PC-3 (cell line): ENCODE data around the gene OR2AJ1. TPM values are rescaled to one million over a fixed set of nuclear protein-coding genes. Genes with fewer than 3 reads are reported as not detected.

Experiments used
- ATAC-seq: fragments of 200-7000 bp; cut with Tn5 transposase; 2 replicates; pipeline ENCODE4 v1.9.1; 2020; ENCODE audit warnings: mild to moderate bottlenecking, moderate library complexity
- BruUV-seq: library from RNA; stranded (reverse); fragments of 400-500 nt; replicated peaks from 2 replicates; lab custom pipeline; 2021; lab: Mats Ljungman, UMichigan
- CTCF ChIA-PET: fragments of 300-600 bp; sonication (Branson Sonifier 250); formaldehyde crosslinking; loops from one replicate; lab custom pipeline; 2022; ENCODE audit warnings: antibody characterized with exemption; lab: Charles Lee
- POLR2A ChIA-PET: fragments of 300-600 bp; sonication (Branson Sonifier 250); formaldehyde crosslinking; loops from one replicate; lab custom pipeline; 2022; ENCODE audit warnings: antibody characterized with exemption; ENCODE audit not compliant: unreplicated experiment; lab: Charles Lee
- DNase-seq: peaks from one replicate; pipeline ENCODE4 v3.0.0-alpha.2; 2015
- H2AFZ ChIP-seq: fragments of 300-600 bp; sonication (generic); 2 replicates; pipeline ENCODE4 v1.6.0; 2016; ENCODE audit warnings: antibody characterized with exemption, low read length
- H3F3A ChIP-seq: fragments of 300-600 bp; sonication (generic); one replicate; pipeline ENCODE4 v1.6.0; 2017; ENCODE audit warnings: antibody characterized with exemption, low read length, control low read depth, mild to moderate bottlenecking; ENCODE audit not compliant: unreplicated experiment
- H3K27ac ChIP-seq: fragments of 300-600 bp; sonication (generic); 2 replicates; pipeline ENCODE4 v1.5.1; 2016; ENCODE audit warnings: mild to moderate bottlenecking, low read length
- H3K27me3 ChIP-seq: fragments of 300-600 bp; sonication (generic); 2 replicates; pipeline ENCODE4 v1.6.1; 2016; ENCODE audit warnings: low read length, mixed read lengths
- H3K36me3 ChIP-seq: fragments of 300-600 bp; sonication (generic); 2 replicates; pipeline ENCODE4 v1.6.1; 2016; ENCODE audit warnings: low read depth, mixed run types, low read length, mixed read lengths
- H3K4me1 ChIP-seq: fragments of 300-600 bp; sonication (generic); 2 replicates; pipeline ENCODE4 v1.5.1; 2016; ENCODE audit warnings: low read length; ENCODE audit not compliant: insufficient read depth
- H3K4me2 ChIP-seq: fragments of 300-600 bp; sonication (generic); 2 replicates; pipeline ENCODE4 v1.6.0; 2016; ENCODE audit warnings: low read length
- H3K4me3 ChIP-seq: fragments of 300-600 bp; sonication (generic); 2 replicates; pipeline ENCODE4 v1.5.1; 2016; ENCODE audit warnings: mild to moderate bottlenecking, low read length, mixed read lengths
- H3K79me2 ChIP-seq: fragments of 300-600 bp; sonication (generic); 2 replicates; pipeline ENCODE4 v1.6.1; 2017; ENCODE audit warnings: low read length, mixed read lengths
- H3K9ac ChIP-seq: fragments of 300-600 bp; sonication (generic); 2 replicates; pipeline ENCODE4 v1.6.0; 2016; ENCODE audit warnings: mild to moderate bottlenecking, low read length
- H3K9me2 ChIP-seq: fragments of 300-600 bp; sonication (generic); replicated peaks from 2 replicates; pipeline ENCODE4 v1.6.1; 2016; ENCODE audit warnings: mixed run types, low read length, mixed read lengths
- H3K9me3 ChIP-seq: fragments of 300-600 bp; sonication (generic); 2 replicates; pipeline ENCODE4 v1.6.1; 2016; ENCODE audit warnings: low read length, mixed read lengths
- H4K20me1 ChIP-seq: fragments of 300-600 bp; sonication (generic); 2 replicates; pipeline ENCODE4 v1.6.1; 2016; ENCODE audit warnings: low read length, mixed read lengths
- CTCF ChIP-seq: fragments of 300-600 bp; sonication (generic); conservative IDR thresholded peaks from 2 replicates; pipeline ENCODE4 v1.5.1; 2017; ENCODE audit warnings: antibody characterized with exemption, low read depth, mild to moderate bottlenecking, low read length
- EZH2 ChIP-seq: fragments of 300-600 bp; sonication (generic); IDR thresholded peaks from one replicate; pipeline ENCODE4 v1.6.1; 2017; ENCODE audit warnings: antibody characterized with exemption, mild to moderate bottlenecking, low read length; ENCODE audit not compliant: unreplicated experiment
- EZH2phosphoT487 ChIP-seq: fragments of 300-600 bp; sonication (generic); IDR thresholded peaks from 2 replicates; pipeline ENCODE4 v1.6.1; 2018; ENCODE audit warnings: mild to moderate bottlenecking, antibody characterized with exemption, low read length, borderline replicate concordance
- intact Hi-C: fragments of 100-400 bp; cut with micrococcal nuclease; formaldehyde crosslinking; loops from 2 replicates; pipeline ENCODE4 v1.9.0; 2023
- total RNA-seq: library from RNA; depleted of rRNA; stranded (reverse); fragments of >200 nt; gene quantifications from 2 replicates; pipeline ENCODE4 v1.2.3, GENCODE V29; 2014

Gene OR2AJ1
- total RNA-seq, 1 experiment from 2014 or later, result not detected

DNA sequence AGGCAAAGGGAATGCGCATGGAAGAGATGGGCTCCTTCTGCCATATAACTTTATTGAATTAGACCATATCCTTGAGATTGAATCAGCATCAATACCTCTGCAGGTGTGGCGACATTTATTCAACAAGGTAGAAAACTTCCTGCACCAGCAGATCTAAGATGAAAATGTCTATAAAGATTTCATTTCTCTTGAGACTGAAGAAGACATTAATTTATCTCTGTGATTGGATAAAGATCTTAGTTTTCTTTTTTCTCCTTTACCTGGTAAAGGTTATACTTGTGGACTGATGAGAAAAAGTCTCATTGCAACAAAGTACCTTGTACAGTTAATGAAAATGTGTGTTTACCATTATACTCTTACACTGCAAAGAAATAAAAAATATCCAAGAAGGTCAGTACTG is 4.7 kb upstream of the OR2AJ1 start, which contains the start of gene OR2T8:
Gene OR2T8 (plus strand): TSS at position 301 of the 400 bp plus-strand sequence. CDS start 766 bp downstream, outside the sequence.
- no peak within 1 kb of the TSS for H3K9ac ChIP-seq
- no peak within 1 kb of the TSS for H3K4me3 ChIP-seq
- no peak within 1 kb of the TSS for H3K4me2 ChIP-seq
- no peak within 1 kb of the TSS for H2AFZ ChIP-seq
- no peaks in the 10 kb centered on the region for H3F3A ChIP-seq
- intact Hi-C loops, result loop anchor here (5.0 to 10.0 kb wide), 2 partner anchors 173 to 345 kb away; partner anchors contain the start of gene OR14A2
- ATAC-seq (no peak), DNase-seq (no peak)
- no peaks in the 10 kb centered on the region for H3K9me2 ChIP-seq
- H3K36me3 ChIP-seq, result no peaks in the 10 kb centered on the region
- no TSS peak for BruUV-seq
- peaks cover 13% of the 10 kb centered on the region for H3K4me1 ChIP-seq
- no peaks in the 10 kb centered on the region for H3K27me3 ChIP-seq
- no peaks in the 10 kb centered on the region for H3K9me3 ChIP-seq
- H4K20me1 ChIP-seq, result no peaks in the 10 kb centered on the region
- no peak for TF ChIP-seq CTCF
- no peak for TF ChIP-seq EZH2phosphoT487
- TF ChIP-seq EZH2, result no peak
- ChIA-PET CTCF (no interaction called here), POLR2A (no interaction called here)
- H3K27ac ChIP-seq, result no peak within 1 kb of the TSS
- H3K79me2 ChIP-seq, result no peaks in the 10 kb centered on the region

- Histone ChIP-seq H3K79me2 (no peaks in the 10 kb centered on the region), H2AFZ (no peak overlapping the region), H3K27me3 (no peaks in the 10 kb centered on the region), H3K27ac (no peak overlapping the region), H3K4me2 (no peak overlapping the region), H3K36me3 (no peaks in the 10 kb centered on the region), H3K9me3 (no peaks in the 10 kb centered on the region), H3K4me3 (no peak overlapping the region), H3F3A (no peaks in the 10 kb centered on the region), H3K9ac (no peak overlapping the region), H3K4me1 (no peaks in the 10 kb centered on the region), H4K20me1 (no peaks in the 10 kb centered on the region), H3K9me2 (no peaks in the 10 kb centered on the region)
- intact Hi-C loops, result no loop called here
- DNase-seq (no peak), ATAC-seq (no peak)
- ChIA-PET CTCF (no interaction called here), POLR2A (no interaction called here)
- TF ChIP-seq EZH2phosphoT487 (no peak), CTCF (0 out of 2 replicates have a peak, but pooled peaks have one; percentile 20)
- no TSS peak for BruUV-seq
Measured at GRCh38 chr1:247923941-247924340, 748 bp upstream of the OR2AJ1 start.

GRCh38 chr1:247933989-247934388 is 9.3 kb downstream of the OR2AJ1 start:
- Histone ChIP-seq H3K9me3 (no peaks in the 10 kb centered on the region), H3K4me3 (no peak overlapping the region), H3K9ac (no peak overlapping the region), H3K36me3 (no peaks in the 10 kb centered on the region), H3K9me2 (no peaks in the 10 kb centered on the region), H3K27me3 (no peaks in the 10 kb centered on the region), H2AFZ (no peak overlapping the region), H3F3A (no peaks in the 10 kb centered on the region), H3K27ac (no peak overlapping the region), H3K4me1 (peaks cover 6% of the 10 kb centered on the region; the same call in 1 of the 2 replicates), H3K79me2 (no peaks in the 10 kb centered on the region), H4K20me1 (no peaks in the 10 kb centered on the region), H3K4me2 (no peak overlapping the region)
- BruUV-seq, result no TSS peak
- ChIA-PET CTCF (no interaction called here), POLR2A (no interaction called here)
- no peak for TF ChIP-seq CTCF
- TF ChIP-seq EZH2, result no peak
- no peak for TF ChIP-seq EZH2phosphoT487
- ATAC-seq (no peak), DNase-seq (no peak)
- intact Hi-C loops, result no loop called here
